Erythroblast (primary cell): ENCODE measurements around the gene MRPL34.

Experiments
- GATA1 ChIP-seq: IDR thresholded peaks from 2 replicates; pipeline ENCODE4 v1.6.1; 2011; ENCODE audit warnings: low read depth, mild to moderate bottlenecking, control low read depth, low read length, moderate library complexity
- POLR2A ChIP-seq: IDR thresholded peaks from 2 replicates; pipeline ENCODE4 v1.6.1; 2011; ENCODE audit warnings: mild to moderate bottlenecking, low read length

DNA sequence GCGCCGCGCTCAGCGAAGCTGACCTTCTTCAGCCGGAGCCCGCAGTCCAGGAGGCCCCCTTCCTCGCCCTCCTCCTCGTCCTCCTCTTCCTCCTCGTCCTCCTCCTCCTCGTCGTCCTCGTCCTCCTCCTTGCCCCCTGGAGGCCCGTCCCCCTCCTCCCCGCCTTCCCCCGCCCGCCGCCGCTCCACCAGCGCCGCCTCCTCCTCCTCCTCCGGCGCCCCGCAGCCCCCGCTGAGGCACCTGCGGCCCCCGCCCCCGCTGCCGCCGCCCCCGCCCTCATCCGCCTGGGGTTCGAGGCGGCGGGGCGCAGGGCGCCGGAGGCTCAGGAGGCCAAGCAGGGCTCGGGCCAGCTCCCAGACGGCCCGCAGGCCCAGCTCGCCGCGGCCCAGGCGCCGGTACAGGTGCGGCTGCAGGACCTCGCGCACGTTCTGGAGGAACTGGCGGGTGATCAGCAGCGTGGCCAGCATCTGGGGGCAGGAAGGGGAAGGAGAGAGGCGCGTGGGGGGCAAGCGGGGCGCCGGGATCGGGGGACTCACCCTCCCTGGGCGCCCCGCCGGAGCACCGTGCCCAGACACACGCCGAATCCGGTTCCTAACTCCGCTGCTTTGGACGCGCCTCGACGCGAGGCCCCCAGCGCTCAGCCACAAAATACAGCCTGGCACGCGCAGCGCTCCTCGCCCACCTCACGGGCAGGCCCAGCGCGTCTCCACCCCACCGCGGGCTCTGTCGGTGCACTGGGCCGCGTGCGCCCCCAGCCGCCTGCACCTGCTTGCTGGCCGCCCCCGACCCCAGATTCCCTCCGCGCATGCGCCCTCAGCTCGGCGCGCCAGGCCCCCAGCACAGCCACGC is 23.1 kb downstream of the MRPL34 start:
- TF ChIP-seq POLR2A (no peak), GATA1 (no peak)
